Suppressor macrophage treated with lipopolysaccharide for 1 hour (primary cell): ENCODE data around the gene MINDY1.

ENCODE experiments used
- DNase-seq, 3 donors: peaks; one replicate each; pipeline ENCODE4 v3.0.0-alpha.2; 2020 to 2022

The MINDY1 gene

GRCh38 chr1:151010346-151010726 lies 3.6 kb upstream of the MINDY1 start:
- DNase-seq = no peak

- no peak for DNase-seq
Measured at GRCh38 chr1:151009674-151010345, 3.1 kb upstream of the MINDY1 start.

GRCh38 chr1:151009206-151009587 lies 2.5 kb upstream of the MINDY1 start:
- DNase-seq = no peak

- DNase-seq = peak; percentile 99 to 100 (median 99)
Measured at GRCh38 chr1:151008244-151009205, 1.8 kb upstream of the MINDY1 start, which contains the start of gene PRUNE1. Gene PRUNE1 (plus strand): TSS chr1:151008449. CDS start chr1:151008633, 184 bp downstream.

GRCh38 chr1:151007853-151008243 lies 1.1 kb upstream of the MINDY1 start:
- DNase-seq = no peak

- DNase-seq = no peak
Measured at GRCh38 chr1:151005729-151006319, 878 bp downstream of the MINDY1 start.

- DNase-seq = no peak
Measured at GRCh38 chr1:151003180-151003579, 3.5 kb downstream of the MINDY1 start.

GRCh38 chr1:151002611-151003010 lies 4.1 kb downstream of the MINDY1 start:
- no peak for DNase-seq

- DNase-seq = no peak
Measured at GRCh38 chr1:151002051-151002450, 4.7 kb downstream of the MINDY1 start.

- peak; percentile 80 to 81 (median 81) for DNase-seq
Measured at GRCh38 chr1:151001602-151002001, 5.1 kb downstream of the MINDY1 start.

- DNase-seq = no peak
Measured at GRCh38 chr1:151000408-151000807, 6.3 kb downstream of the MINDY1 start.

GRCh38 chr1:150999926-151000325 lies 6.8 kb downstream of the MINDY1 start:
- peak; percentile 55 to 77 (median 65) for DNase-seq

- peak; percentile 76 to 85 (median 84) for DNase-seq
Measured at GRCh38 chr1:150999051-150999674, 7.5 kb downstream of the MINDY1 start.

GRCh38 chr1:150997949-150998348 lies 8.8 kb downstream of the MINDY1 start:
- no peak for DNase-seq

GRCh38 chr1:150997126-150997872 lies 9.4 kb downstream of the MINDY1 start:
- no peak for DNase-seq

GRCh38 chr1:150995896-150996295 lies 10.8 kb downstream of the MINDY1 start:
- DNase-seq = peak; percentile 57 to 65 (median 65)

GRCh38 chr1:150995460-150995859 lies 11.2 kb downstream of the MINDY1 start:
- no peak for DNase-seq

GRCh38 chr1:150994248-150994647 lies 12.5 kb downstream of the MINDY1 start:
- no peak for DNase-seq

GRCh38 chr1:150992626-150993025 lies 14.1 kb downstream of the MINDY1 start:
- DNase-seq = no peak

GRCh38 chr1:150987924-150988323 lies 18.8 kb downstream of the MINDY1 start:
- no peak for DNase-seq

- DNase-seq = no peak
Measured at GRCh38 chr1:150985179-150985825, 21.4 kb downstream of the MINDY1 start.
